Activated T-helper 1 cell treated with anti-CD3 and anti-CD28 coated beads, Interleukin-2, amount 50 U/mL, for 16 hours (primary cell): ENCODE data around the gene METTL9.
"Not testable (repeated sequence)": the region's sequence is repeated elsewhere in the genome, so short reads cannot be mapped to it uniquely, and the experiment has no call there.

Source experiments
- DNase-seq, 2 donors: peaks; one replicate each; pipeline ENCODE4 v3.0.0-alpha.2; 2020; ENCODE audit warnings: low read depth in 1 of 2, low spot score in 1 of 2

The METTL9 gene

DNA sequence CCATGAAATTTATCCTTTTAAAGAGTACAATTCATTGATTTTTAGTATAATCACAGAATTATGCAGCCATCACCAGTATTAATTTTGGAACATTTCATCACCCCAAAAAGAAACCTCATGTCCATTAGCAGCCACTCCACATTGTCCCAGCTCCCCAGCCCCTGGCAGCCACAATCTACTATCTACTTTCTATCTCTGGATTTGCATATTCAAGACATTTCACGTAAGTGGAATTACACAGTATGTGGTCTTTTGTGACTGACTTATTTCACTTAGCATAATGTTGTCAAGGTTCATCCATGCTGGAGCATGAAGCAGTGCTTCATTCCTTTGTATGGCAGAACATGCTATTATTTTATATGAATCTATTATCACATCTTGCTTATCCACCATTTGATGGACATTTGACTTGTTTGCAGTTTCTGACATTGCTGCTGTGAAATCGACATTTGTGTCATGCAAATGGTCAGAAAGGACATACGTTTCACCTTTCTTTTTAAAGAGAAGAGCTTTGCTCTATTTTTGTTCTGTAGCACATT is 10.7 kb downstream of the METTL9 start:
- DNase-seq: no peak

DNA sequence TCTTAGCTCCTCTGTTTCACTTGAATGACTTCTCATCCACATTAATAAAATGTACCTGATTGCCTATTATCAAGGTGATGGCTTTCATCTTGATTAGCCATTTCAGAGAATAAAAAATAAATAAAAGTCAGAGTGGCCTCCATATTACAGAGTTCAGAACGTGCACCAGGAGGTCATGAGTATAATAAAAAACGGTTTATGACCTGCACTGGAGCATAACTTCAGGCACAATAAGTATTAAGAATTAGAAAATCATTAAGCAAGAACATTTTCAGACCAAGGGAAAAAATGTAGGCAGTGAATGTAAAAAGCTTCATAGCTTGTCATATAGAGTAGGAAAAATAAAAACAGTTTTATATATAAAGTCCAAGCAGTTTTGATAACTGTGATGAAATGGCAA is 11.4 kb downstream of the METTL9 start:
- DNase-seq: no peak

DNA sequence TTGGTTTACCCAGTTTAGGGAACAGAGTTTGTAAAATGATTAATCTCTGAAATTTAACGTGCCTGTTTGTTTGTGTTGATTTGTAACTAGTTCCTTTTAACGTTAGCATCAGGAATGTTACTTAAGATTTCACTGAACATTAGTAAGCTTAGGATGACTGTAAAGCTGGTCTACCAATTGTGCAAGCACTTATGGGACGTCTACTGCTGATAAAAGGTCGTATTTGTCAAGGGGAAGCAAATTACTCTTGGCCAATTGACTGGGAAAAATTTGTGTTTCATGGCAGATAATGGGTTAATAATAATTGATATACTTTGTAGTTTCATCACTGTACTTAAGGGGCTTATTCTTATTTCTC is 11.8 kb downstream of the METTL9 start:
- DNase-seq: no peak

DNA sequence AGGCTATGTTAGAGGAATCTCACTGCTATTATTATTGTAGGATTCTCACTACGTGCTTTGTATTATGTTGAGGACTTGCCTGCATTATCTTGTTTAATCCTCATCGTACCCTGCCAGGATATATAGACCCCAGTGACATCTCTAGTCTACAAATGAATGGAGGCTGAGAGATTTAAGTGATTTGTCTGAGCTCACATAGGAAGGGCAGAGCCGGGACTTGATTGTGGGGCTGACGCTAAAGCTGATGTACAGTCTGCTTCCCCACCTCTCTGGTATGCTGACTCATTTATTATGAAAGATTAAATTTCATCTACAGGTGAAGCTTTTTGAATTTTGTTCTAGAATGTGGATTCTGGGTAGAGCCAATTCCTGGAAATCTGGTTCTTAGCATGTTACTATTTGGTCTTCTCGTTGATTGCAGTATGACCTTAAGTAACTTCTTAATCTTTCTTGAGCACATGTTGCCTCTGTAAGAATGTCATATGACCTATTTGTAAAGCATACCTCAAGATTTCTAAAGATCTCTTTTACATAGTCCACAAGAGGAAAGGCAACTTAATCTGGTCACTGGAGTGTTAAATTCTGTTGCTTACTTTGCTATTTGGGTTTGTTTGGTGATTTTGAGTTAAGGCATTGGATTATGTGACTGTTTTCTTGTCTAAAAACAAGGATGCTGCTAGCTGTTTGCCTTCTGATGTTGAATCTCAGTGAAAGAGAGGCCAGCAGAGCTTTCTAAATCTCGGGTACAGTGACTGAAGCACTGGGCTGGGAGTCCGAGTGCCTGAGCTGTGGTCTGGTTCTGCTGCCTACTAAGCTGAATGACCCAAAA is 12.4 kb downstream of the METTL9 start:
- DNase-seq: no peak

DNA sequence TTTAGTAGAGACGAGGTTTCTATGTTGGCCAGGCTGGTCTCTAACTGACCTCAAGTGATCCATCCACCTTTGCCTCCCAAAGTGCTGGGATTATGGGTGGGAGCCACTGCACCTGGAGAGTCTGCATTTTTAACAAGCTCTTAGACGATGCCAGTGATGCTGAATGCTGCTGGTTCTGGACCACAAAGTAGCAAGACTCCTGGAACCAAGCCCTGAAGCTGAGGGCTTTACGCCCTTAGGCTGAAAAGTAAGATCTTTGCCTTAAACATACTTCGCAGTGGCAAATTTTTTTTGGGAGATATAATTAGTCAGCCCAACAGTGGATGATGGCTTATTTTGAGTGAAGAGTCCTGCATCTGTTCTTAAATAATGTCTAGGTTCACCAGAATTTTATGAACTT is 14.0 kb downstream of the METTL9 start:
- no peak for DNase-seq

DNA sequence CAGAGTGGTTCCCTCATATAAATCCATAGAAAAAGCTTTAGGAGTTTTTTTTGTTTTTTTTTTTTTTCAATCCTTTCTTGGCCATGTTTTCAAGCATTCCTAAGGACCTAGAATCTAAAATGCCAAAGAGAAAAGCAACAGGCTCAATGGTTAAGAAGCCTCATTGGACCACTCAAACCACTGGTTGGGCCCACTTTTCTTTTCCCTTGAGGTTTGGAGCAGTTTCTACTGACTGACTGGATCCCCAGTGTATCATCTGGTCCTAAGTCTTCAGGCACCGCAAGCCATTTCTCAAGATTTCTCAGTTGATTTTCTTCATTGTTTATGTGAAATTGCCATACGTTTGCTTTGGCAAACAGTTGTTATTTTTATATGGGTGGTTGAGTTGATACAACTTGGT is 14.4 kb downstream of the METTL9 start:
- no peak for DNase-seq

DNA sequence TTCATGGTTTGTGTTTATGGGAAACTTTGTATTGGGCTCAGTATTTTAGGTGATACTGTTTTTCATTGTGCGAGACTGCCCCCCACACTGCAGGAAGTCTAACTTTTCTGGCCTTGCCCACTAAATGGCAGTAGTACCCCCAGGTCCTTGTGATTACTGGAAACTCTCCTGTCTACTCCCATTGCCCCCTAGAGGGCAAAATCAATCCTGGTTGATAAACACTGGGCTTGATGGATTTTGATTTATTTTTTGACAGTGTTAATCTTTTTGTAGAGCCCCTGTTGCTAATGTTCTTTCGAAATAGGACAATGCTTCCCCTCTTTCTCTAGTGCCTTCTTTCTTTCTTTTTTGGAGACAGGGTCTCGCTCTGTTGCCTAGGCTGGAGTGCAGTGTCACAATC is 15.5 kb downstream of the METTL9 start:
- DNase-seq: no peak

DNA sequence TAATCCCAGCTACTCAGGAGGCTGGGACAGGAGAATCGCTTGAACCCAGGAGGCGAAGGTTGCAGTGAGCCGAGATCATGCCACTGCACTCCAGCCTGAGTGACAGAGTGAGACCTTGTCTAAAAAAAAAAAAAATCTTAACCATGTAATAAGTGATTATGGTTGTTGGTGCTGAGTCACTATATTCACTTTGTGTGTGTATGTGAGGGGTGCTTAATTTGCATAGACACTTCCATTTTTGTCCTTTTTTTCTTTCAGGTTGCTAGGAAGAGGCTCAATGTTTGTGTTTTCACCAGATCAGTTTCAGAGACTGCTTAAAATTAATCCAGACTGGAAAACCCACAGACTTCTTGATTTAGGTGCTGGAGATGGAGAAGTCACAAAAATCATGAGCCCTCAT is 18.2 kb downstream of the METTL9 start:
- no peak for DNase-seq

DNA sequence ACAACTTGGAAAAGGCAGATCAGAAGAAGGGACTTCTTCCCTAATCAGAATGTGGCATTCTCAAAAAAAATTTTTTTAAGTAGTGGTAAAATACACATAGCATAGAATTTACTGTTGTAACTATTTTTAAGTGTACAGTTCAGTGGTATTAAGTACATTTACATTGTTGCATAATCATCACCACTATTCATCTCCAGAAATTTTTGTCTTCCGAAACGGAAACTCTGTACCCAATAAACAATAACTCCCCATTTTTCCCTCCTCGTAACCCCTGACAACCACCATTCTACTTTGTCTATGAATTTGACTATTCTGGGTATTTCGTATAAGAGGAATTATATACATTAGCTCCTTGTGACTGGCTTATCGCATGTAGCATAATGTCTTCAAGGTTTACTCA is 18.9 kb downstream of the METTL9 start:
- no peak for DNase-seq

DNA sequence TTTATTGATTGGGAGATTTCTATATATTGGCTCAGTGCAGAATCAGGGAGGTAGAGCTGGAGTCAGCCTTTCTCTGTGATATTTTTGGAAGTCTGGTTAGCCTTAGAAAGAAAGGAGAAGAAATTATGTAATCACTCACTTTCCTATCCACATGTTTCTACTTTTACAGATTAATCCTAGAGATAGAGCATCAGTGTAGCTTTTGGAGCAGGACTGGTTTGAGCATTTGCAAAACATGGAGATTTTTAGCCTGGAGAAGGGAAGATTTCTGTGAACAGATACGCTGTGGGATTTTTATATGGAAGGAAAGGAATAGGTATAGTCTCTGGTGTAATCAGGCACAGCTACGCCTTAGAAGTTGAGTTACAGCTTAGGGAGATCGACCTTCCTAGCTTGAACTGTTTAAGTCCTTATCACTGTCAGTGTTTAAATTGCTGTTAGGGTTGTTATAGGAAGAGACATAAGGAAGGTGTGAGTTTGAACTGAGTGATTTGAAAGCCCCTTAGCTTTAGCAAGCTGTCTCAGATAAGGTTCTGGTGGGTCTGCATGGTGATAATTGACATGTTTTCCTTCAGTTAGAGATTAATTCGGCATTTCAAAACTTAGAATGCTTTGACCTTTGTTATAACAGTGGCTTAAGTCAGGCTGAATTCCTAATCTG is 20.5 kb downstream of the METTL9 start:
- DNase-seq: no peak

DNA sequence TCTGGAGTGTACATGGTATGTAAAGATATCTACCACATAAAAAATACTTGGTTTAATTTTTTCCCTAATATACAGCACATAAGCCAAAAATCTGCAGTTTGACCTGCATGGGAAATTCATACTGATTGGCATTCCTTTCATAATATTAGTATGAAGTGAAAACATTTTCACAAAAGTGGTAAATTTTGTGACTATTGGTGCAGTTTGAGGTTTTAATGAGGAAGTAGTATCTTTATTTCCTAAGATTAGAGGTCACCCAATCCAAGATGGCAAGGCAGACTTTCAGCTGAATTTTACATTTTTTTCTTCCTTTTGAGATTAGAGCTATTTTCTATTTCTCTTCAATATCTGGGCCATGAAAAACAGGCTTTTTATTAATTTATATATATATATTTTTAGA is 21.2 kb downstream of the METTL9 start:
- no peak for DNase-seq

DNA sequence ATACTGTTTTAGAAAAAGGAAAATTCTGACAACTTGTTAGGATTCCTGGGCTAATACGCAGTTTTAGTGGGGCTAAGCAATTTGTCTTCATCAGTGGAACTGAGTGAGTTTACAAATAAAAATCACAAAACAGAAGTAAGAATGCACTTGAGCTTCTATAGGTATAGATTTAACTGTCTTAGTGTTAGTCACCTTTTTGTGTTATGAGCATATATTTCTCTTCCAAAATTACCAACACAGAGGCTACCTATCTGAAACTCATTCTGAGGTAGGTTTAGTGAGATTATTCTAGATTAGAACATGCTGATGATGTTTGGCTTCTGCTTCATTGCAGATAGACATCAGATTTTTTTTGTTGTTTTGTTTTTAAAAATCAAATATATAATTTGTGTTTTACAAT is 23.2 kb downstream of the METTL9 start:
- DNase-seq: no peak

DNA sequence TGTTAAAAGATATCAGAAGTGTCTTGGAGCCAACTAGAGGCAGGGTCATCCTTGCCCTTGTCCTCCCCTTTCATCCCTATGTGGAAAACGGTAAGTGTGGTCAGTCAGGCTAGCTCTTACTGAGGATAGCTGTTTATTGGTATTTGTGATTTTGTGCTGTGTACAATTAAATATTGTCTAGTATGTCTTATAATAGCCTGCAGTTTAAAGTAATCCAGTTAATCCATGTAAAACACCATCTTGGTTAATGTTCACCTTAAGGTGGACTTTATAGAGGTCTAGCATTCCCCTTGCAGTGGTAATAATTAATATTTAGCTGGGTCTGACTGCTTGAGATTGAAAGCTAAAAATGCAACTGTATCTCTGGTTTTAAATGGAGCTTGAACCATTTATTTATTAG is 25.6 kb downstream of the METTL9 start:
- DNase-seq: no peak

DNA sequence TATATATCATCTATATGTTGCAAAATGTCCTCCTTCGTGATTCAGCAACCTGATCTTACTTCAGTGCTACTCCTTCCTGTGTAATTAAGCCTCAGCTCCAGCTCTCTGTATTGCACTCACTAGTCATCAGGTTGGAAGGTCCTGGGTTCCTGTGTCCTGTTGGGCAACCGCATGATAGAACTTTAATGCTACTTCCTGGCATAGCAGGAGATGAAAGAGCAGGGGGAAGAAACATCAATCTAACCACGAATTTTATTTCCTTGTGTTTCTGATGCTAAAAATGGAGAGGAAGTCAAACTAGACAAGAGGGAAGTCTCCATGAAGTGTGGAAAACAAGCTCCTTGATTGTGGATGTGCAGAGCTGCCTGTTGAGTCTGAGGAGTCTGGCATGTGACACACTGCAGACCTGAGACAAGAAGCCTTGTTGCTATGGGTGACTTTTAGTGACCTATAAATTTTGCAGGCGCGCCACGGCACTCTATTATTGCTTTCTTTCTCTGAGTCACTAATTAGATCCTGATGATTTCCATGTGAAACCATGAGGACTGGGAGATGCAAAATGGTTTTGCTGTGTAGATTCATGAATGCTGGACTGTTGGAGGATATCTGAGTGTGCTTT is 27.4 kb downstream of the METTL9 start:
- DNase-seq: no peak

DNA sequence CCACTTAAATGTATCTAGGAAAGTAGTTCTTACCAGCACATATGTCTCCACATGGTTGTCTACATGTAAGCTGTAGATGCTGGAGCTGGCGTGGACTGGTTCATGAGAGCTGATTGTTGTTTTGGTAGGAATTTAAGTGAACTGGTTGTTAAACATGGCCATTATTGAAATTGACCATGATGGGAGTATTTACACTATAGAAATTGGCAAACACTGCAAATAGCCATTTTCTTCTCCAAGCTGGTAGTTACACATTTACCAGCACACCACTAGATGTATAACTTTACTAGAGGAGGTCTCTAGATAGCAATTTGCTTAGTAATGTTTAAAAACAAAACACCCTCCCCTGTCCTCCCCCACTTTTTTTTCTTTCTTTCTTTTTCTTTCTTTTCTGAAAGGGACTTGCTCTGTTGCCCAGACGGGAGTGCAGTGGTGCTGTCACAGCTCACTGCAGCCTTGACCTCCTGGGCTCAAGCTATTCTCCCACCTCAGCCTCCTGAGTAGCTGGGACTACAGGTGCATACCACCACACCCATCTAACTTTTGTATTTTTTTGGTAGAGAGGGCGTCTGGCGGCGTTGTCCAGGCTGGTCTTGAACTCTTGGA is 28.8 kb downstream of the METTL9 start:
- DNase-seq: no peak

DNA sequence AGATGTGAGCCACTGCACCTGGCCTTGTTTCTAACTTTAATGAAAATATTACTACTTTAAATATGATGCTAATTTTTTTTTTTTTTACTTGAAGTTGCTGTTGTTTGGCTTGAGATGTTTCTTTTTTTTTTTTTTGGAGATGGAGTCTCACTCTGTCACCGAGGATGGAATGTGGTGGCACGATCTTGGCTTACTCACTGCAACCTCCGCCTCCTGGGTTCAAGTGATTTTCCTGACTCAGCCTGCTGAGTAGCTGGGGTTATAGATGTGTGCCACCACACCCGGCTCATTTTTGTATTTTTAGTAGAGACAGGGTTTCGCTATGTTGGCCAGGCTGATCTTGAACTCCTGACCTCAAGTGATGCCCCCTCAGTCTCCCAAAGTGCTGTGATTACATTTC is 29.4 kb downstream of the METTL9 start:
- no peak for DNase-seq

DNA sequence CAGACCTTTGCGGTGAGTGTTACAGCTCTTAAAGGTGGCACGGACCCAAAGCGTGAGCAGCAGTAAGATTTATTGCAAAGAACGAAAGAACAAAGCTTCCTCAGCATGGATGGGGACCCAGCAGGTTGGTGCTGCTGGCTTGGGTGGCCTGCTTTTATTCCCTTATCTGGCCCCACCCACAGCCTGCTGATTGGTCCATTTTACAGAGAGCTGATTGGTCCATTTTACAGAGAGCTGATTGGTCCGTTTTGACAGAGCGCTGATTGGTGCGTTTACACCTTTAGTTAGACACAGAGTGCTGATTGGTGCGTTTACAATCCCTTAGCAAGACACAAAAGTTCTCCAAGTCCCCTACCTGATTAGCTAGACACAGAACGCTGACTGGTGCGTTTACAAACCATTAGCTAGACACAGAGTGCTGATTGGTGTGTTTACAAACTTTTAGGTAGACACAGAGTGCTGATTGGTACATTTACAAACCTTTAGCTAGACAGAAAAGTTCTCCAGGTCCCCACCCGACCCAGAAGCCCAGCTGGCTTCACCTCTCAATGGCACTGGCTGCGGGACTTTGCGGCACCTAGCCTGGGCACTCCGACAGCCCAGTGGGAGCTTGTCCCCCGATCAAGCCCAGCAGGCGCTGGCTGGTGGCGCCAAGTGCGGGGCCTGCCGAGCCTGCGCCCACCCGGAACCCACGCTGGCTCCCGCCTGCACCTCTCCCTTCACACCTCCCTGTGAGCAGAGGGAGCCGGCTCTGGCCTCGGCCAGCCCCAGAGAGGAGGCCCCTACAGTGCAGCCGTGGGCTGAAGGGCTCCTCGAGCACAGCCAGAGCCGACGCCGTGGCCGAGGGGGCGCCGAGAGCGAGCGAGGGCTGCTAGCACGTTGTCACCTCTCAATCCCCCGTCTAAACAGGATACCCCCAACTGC is 30.5 kb downstream of the METTL9 start:
- DNase-seq: not testable (repeated sequence)

DNA sequence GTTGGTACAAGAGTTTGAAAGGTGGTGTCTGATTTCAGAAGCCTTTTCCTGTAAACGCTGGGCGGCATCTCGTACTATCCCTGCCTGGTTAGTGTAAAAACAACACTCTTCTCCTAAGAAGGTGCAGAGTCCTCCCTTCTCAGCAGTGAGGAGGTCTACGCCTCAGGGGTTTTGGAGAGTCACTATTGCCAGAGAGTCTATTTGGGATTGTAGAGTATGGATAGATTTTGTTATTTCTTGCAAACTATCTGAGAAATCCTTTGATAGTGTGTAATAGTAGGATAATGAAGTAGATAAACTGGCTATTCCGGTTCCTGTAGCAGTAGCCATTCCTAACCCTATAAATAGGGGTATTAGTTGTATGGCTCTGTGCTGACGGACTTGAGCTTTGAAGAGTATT is 31.5 kb downstream of the METTL9 start:
- not testable (repeated sequence) for DNase-seq

DNA sequence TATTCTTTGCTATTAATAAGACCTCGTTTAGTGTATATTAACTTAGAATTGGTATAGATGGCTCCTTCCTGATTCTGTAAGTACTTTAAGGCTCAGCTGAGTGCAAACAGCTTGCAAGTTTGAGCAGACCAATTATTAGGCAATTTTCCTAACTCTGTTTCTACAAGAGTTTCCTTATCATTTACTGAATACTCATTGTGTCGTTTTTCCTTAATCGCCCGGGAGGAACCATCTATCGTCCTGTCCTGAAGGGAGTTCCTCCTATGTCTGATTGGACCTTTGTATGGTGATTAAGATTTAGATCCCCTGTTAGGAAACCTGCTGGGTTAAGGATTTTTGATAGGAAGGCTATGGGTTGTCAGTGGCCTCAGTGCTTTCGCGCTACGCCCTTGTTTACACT is 32.0 kb downstream of the METTL9 start:
- not testable (repeated sequence) for DNase-seq

DNA sequence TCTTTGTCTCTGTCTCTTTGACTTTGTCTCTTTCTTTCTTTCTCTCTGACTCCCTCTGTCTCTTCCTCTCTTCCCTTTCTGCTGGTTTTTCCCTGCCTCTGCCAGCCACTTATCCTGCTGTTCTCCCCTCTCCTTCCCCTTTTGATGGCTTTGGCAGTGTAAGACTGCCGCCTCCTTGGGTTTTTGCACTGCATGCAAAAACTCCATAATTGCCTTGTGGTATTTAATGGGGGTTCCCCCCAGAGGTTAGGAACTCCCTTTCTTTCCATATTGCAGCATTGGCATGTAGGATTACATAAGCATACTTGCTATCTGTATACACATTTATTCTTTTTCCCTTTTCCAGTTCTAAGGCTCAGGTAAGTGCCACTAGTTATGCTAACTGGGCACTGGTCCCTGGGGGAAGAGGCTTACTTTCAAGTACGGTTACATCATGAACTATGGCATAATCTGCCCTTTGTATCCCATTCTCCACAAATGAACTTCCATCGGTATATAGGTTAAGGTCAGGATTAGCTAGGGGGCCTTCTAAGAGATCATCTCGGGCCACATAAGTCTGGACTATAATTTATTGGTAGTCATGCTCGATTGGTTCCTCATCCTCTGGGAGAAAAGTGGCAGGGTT is 32.7 kb downstream of the METTL9 start:
- not testable (repeated sequence) for DNase-seq
